Stimulated activated CD4-positive, alpha-beta T cell treated with anti-CD3 and anti-CD28 coated beads, TNF-alpha, amount 100 ng/mL, for 24 hours (primary cell): Measurements from ENCODE around the gene KHDC1.
"Not testable (repeated sequence)": the region's sequence is repeated elsewhere in the genome, so short reads cannot be mapped to it uniquely, and the experiment has no call there.

Experiments used
- DNase-seq, 3 experiments: peaks; one replicate each; pipeline ENCODE4 v3.0.0-alpha.2; 2020; ENCODE audit warnings: low read depth in 3 of 3

The KHDC1 gene

DNA sequence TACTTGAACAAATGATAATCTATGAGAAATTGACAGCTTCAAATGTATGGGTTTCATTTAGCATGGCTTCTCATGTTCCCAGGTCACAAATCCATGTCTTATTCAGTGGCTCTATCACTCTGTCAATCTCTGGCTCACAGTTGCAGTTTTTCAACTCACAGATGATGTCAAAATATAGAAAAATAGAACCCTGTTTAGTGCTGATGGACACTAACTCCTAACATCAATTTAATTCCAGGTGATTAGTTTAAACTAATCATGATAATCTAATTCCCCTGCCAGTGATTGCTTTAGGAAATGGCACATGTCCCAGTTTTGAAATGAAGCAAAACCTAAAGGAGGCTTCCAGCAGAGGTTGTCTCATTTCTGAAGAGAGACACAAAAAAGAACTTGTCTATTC is 13.0 kb downstream of the KHDC1 start:
- DNase-seq, result no peak

DNA sequence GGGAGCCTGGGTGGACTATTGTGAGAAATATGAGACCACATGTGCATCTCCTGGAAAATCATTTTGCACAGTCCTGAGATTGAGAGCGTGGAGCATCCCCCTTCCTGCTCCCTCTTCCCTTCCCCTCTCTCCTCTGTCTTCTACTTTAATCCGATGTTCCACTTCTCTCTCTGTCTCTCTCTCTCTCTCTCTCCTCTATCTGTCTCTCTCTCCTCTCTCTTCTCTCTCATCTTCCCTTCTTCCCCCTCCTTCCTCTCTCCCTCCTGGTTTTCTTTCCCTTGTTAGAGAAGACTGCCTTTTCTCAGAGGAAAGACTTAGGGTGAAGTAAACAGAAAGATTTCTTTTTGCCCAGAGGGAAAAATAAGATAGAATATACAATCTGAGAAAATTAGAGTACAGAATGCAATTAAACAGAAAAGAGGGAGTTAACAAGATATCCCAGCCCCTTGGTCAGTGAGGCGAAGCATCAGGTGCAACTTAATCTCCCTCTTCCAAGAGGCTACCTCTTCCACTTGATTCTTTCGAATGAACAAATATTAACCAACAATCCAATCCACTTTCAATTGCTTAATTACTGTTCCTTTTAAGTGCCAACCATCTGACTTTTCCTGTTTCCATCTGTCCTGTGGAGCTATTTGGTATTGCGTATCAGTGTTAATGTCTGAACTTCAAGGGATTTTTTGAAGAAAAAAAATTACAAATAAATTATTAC is 14.6 kb downstream of the KHDC1 start:
- no peak for DNase-seq

GRCh38 chr6:73242001-73242400 is 21.0 kb downstream of the KHDC1 start:
- no peak for DNase-seq

DNA sequence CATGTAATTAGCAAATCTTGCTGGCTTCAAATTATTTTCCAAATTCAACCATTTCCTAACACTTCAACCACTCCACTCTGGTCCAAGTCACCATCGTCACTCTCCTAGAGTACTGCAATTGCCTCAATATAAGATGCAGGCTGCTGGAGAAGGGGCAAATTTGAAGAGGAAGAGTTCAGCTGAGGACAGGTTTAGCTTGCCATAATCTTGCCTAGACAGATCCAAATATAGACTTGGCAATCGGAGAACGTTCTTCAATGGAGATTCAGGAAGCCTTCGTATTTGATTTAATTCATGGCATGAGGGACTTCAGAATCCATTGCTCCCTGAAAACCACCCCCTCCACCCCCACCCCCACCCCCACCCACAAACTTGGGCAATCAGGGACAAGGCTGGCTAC is 22.3 kb downstream of the KHDC1 start:
- no peak for DNase-seq

- DNase-seq, result no peak
Measured at GRCh38 chr6:73236144-73236750, 26.7 kb downstream of the KHDC1 start.

DNA sequence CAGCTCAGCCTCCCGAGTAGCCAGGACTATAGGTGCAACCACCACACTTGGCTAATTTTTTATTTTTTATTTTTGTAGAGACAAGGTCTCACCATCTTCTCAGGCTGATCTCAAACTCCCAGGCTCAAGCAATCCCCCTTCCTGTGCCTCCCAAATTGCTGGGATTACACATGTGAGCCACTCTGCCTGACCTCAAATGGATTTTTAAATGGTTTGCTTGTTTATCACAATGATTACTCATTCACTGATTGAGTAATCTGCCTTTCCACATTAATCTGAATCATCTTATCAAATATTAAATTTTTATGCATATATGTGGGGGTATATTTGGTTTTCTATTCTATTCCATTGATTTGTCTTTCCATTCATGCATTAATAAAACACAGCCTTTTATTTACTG is 28.3 kb downstream of the KHDC1 start:
- DNase-seq, result no peak

DNA sequence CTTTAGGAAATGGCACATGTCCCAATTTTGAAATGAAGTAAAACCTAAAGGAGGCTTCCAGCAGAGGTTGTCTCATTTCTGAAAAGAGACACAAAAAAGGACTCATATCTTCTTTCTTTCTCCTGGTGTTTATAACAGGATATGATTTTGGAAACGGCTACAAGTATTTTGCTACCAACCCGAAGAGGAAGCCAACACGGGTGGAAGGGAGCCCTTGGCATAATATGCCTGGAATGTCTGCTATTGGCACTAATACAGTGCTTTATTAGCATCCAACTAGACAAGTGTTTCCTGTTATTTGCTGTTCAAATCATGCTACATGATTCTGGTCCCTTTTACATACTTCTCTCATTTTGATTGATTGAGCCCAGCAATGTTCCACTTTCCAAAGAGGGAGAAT is 29.0 kb downstream of the KHDC1 start:
- not testable (repeated sequence) for DNase-seq

DNA sequence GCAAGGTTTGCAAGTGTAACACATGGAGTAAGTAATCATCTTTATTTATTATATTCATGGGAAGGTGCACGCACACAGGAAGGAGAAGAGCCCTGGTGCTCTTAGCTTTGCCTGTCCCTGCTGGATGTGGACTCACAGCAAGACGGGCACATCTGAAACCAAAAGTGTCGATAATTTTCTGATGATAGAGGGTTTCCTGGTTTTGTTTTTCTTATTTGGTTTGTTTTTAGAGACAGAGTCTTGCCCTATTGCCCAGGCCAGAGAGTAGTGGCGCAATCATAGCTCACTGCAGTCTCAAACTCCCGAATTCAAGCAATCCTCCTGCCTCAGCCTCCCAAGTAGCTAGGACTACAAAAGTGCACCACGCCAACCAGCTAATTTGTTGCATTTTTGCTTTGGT is 29.9 kb downstream of the KHDC1 start:
- no peak for DNase-seq

DNA sequence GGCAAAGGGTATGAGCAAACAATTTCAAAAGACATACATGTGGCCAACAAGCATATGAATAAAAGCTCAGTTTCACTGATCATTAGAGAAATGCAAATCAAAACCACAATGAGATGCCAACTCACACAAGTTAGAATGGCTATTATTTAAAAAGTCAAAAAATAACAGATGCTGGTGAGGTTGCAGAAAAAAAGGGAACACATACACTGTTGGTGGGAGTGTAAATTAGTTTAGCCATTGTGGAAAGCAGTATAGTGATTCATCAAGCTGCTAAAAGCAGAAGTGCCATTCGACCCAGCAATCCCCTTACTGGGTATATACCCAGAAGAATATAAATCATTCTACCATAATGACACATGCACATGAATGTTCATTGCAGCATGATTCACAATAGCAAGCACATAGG is 31.0 kb downstream of the KHDC1 start:
- DNase-seq, result no peak

DNA sequence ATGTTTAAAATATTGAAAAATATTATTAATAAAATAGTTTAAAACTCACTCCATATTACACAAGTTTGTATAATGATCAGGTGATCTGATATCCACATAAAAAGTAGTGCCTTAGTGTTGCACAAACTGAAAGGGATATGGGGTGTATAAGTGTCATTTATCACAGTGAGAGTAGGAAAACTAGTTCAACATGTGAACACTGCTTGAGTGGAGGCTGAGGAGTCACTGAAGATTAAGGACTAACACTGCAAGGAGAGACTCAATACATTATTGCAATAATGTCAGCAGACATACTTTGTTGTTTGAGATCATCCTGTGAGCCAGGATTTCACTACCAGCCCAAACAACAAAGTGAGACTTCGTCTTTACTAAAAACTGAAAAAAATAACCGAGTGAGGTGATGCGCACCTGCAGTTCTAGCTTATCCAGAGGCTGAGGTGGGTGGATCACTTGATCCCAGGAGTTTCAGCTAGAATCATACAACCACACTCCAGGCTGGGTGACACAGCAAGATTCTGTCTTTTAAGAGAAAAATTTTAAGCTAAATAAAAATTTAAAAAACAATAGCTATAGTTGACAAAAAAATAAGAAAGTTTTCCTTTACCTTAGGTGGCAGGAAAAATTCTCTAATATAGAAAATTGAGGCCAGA is 35.3 kb downstream of the KHDC1 start:
- no peak for DNase-seq

- no peak for DNase-seq
Measured at GRCh38 chr6:73225396-73225795, 37.6 kb downstream of the KHDC1 start, which contains the start of gene KHDC1L. Gene KHDC1L, minus strand, starts transcription at chr6:73225496. Its CDS starts 88 bp downstream, at chr6:73225408.

GRCh38 chr6:73216859-73217258 is 46.1 kb downstream of the KHDC1 start:
- no peak for DNase-seq

DNA sequence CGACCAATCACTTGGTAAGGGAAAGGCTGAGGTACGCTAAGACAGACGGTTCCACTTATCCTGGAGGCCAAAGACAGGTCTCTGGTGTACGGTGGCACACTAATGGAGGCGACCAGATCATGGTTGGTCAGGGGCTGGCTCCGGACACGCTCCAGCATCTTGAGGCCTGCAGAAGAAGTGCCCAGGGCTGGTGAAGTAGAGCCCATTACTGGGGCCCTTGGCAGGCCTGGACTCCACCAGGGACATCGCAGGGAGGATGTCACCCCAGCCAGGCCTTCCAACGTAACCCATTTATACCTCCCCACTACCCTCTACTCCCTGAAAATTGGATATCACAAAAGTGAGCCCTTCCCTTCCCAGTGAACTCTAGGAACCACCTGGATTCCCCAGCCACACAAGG is 53.9 kb downstream of the KHDC1 start:
- no peak for DNase-seq

DNA sequence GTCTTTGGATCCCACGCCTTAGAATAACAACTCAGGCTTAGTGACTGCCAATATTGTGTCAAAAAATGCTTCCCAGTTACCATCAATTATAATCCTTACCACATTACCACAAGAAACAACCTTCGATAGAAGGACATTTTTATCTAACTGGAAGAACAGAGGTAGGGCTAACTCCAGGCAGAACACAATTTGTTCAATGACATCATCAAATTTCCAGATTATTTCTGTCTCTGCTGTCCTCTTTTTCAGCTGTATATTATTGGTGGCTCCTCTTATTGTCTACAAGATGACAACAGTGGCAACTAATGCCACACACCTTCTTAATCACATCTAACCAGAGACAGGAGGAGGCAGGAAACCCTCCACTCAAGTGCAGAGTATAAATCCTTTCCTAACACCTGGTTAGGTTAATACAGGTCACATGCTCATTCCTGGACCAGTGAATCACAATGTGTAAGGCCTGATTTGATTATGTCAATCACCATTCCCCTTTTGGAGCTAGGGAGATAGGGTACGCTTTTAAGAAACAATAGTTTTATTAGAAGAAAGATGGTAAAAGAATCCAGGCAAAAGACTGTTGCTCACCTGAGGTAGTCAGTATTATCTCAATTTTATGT is 55.7 kb downstream of the KHDC1 start:
- no peak for DNase-seq

DNA sequence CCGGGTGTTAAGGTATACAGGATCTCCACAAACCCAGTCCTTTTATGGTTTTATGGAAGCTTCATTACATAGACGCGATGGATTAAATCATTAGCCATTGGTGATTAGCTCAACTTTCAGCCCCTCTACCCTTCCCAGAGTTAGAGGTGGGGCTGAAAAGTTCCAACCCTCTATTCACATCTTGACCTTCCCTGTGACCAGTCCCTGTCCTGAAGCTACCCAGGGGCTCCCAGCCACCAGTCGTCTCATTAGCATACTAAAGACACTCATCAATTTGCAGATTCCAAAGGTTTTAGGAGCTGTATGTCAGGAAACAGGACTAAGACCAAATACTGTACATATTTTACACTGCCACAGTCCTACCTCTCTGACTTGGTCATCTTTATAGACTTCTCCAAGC is 58.7 kb downstream of the KHDC1 start:
- no peak for DNase-seq

- no peak for DNase-seq
Measured at GRCh38 chr6:73203098-73203497, 59.9 kb downstream of the KHDC1 start.

GRCh38 chr6:73200735-73201134 is 62.3 kb downstream of the KHDC1 start:
- DNase-seq, result no peak

DNA sequence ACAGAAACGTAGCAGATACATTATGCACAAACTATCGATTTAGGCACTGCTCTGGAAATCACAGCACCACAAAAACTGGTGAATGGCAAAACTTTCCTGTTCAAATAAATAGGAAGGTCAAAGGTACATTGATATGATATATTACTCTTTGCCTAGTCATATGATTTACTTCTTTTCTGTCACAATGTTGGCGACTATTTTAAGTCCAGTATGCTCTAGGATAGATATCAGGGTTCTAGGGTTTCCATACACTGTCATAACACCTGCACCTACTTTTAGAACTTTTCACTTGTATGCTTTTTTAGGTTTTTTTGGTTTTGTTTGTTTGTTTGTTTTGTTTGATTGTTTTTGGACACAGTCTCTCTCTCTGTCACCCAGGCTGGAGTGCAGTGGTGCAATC is 62.7 kb downstream of the KHDC1 start:
- no peak for DNase-seq

GRCh38 chr6:73194744-73195143 is 68.3 kb downstream of the KHDC1 start:
- DNase-seq, result no peak

GRCh38 chr6:73193302-73193701 is 69.7 kb downstream of the KHDC1 start:
- DNase-seq, result not testable (repeated sequence)
